NCI-H2107 treated with DMSO at 0.1 percent for 48 hours (cell line): ENCODE results near the gene IFNAR1.

Experiments used
- DNase-seq: peaks from one replicate; lab custom pipeline; 2025; ENCODE audit not compliant: unreplicated experiment; lab: John Stamatoyannopoulos, UW

Gene IFNAR1

DNA sequence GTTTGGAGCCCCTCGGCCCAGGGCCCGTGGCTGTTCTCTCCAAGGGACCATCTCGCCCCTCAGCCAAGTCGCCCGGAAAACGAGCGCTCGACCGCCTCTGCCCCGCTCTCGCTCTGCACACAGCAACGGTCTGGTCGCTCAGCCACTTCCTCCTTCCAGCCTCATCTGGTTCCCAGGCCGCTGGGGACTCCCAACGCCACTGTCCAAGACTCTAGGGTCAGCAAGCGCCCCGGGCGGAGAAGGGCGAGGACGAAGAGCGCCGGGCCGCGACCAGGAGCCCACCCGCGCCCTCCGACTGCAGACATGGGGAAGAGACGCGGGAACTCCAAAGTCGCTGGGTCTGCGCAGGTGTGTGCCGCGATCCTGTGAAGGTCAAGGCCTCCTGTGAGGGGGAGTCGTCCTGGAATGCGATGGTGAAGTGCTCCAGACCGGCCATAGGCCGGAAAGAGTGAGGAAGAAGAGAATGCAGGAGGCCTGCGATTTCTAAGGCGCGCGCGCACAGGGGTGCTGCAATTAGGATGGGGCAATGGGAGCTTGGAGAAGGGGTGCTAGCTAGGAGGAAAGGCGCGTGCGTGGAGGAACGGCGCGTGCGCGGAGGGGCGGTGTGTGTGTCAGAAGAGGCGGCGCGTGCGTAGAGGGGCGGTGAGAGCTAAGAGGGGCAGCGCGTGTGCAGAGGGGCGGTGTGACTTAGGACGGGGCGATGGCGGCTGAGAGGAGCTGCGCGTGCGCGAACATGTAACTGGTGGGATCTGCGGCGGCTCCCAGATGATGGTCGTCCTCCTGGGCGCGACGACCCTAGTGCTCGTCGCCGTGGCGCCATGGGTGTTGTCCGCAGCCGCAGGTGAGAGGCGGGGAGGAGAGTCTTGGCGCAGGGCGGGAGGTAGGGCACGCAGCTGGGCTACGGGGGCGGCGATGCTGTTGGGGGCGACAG is at the start of gene IFNAR1:
IFNAR1 (plus strand) TSS at position 680 of the 931 bp plus-strand sequence; CDS start at position 766, 86 bp downstream.
- DNase-seq, result peak; percentile 99

DNA sequence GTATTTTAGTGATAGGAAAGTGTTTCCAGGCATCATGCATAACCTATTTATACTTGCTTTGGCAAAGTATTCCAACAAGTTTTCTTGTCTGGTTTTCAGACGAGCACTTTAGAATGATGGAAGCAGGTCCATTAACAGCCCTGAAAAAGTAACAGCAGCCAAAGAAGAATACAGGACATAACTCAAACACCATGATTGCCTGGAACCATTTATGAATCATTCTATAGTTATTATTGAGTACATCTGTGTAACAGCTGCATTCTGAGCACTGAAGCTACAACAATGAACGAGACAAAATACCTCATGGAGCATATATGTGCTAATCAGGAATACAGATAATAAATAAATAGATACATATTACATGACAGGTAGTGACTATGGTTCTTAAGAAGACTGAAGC is 46.0 kb upstream of the IFNAR1 start:
- no peak for DNase-seq

DNA sequence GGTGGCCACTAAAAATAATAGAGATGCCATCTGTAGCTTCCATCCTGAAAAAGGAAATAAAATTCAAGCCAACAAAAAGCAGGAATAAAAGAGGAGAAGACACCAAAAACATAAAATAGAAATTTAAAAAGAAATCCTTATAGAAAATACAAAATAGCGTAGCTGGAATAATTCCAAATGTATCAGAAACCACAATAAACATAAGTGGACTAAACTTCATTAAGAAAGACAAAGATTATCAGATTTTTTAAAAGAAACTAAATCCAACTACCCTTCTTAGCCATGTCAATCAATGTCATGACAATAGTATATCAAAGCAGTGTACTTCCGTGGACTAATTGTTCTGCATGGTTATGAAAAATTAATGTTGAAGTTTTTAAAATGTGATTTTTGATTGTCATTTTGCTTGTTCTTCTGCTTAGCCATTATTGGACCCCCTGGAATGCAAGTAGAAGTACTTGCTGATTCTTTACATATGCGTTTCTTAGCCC is 45.4 kb upstream of the IFNAR1 start:
- no peak for DNase-seq

DNA sequence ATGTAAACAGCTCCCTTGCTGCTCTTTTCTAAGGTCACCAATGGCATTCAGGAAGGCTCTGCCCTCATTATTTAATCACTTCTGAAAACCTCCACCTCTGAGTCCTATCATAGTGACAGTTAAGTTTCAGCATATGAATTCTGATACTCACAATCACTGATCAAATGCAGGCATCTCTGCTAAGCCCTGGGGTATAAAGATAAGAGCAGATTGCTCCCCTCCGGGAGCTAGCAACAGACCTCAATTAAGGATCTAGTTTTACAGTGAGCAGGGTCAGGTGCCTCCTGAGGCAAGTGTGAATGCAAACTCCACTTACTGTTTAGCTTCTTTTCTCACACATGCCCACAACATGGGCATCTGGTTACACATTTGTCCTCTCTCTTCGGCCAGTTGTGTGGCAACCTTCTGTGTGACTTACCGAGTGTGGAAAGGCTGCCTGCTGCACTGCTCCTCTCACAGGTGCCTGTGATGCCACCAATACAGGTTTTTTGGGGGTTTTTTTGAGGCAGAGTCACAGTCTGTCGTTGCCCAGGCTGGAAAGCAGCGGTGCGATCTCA is 43.6 kb upstream of the IFNAR1 start:
- peak; percentile 43 for DNase-seq

DNA sequence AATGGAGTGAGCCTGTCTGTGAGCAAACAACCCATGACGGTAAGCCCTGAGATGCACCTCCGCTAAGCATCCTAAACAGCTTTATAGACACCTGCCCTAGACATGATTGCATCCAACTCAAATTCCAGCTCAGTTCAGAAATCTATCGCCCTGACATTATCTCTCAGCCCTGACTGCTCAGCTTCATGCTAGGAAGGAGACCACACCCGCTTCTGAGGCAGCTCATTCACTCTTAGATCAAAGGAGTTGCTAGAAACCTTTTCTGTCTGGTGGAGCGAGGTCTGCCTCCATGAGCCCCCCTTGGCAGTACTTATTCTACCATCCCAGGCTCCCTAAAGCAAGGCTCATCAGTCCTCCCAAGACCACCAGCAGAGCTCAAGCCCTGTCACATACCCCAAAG is 41.6 kb upstream of the IFNAR1 start:
- no peak for DNase-seq

DNA sequence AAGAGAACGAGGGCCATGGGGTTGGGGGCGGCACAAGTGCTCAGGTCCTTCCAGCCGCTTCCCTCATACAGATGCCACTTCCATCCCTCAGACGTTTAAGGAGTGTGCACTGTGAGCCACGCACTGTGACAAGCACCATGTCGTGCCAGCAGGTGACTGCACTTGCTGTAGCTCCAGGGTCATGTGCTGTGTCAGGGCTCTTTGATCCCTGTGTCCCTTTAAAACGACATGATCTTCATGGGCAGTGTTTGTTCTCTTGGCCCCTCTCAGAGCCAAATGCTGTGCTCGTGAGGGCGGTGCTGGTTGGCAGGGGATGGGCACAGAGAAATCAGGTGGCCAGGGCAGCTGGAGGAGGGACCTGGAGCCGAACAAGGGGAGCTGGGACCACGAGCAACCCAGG is 38.7 kb upstream of the IFNAR1 start:
- DNase-seq, result no peak

DNA sequence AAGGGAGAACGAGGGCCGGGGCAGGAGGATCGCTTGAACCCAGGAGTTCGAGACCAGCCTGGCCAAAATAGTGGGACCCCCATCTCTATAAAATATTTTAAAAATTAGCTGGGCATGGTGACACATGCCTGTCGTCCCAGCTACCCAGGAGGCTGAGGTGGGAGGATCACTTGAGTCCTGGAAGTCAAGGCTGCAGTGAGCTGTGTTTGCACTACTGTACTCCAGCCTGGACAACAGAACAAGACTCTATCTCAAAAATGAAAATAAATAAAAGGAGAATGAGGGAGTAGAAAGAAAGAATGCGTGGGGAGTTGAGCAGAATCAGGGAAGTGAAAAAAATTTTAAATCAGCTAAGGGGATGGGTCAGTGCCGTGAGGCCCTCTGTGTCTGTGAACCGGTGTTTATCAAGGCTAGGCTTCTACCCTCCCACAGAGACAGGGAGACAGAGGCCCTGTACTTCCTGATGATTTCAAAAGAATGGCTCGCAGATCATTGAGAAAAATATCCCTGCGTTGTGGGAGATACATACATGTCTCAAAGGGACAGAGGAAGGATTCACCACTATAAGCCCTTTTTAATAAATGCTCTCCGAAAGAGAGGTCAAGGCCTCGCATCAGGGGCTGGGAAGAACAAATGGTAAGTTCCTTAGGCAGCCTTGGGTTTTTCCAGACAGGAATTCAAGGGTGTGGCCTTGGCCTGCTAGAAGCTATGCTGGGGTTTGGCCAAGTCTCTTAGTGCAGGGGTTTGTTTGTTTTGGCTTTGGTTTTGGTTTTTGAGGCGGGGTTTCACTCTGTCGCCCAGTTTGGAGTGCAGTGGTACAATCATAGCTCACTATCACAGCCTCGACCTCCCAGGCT is 37.9 kb upstream of the IFNAR1 start:
- DNase-seq, result no peak

DNA sequence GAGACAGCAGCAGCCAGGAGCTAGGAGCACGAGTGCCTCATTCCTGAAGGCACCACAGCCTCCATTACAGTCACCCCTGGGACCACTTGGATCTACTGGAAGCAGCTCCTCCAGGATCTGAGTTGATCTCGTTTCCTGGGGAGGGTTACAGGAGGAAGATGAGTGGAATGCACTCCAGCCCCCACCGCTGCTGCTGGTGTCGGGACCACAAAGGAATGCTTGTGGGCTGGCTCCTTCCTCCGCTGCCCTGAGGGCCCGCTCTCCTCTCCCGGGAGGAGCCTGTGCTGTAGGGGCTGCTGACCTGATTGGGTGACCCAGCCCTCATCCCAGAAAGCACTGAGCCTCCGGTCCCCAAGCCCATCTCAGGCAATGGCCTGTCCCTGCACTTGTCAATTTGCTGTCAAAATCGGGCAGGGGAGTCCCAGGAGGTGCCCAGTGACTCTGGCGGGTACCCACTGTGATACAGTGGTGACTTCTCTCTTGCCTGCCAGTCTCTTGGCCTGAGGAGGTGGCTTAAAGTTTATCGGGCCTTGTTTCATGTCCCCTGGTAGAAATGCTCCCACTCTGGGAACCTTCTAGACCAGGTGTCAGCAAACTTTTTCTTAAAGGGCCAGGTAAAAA is 35.5 kb upstream of the IFNAR1 start:
- no peak for DNase-seq

DNA sequence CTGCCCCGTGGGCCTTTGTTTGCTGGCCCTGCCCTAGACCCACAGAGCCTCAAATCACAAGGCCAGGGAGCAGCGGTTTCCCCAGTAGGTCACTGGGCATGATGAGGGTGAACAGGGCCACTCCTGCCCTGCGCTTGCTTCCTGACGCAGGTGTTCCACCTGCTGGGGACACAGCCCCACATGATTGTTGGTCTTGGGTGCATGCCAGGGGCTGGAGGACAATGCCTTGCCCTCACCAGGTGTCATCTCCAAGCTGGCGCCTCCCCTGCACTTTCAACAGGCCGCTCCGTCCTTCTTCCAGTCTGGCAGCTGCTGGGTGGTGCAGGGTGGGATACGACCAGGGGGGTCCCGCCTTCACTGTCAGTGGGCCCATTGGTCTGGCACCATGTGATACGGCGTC is 34.3 kb upstream of the IFNAR1 start:
- no peak for DNase-seq

DNA sequence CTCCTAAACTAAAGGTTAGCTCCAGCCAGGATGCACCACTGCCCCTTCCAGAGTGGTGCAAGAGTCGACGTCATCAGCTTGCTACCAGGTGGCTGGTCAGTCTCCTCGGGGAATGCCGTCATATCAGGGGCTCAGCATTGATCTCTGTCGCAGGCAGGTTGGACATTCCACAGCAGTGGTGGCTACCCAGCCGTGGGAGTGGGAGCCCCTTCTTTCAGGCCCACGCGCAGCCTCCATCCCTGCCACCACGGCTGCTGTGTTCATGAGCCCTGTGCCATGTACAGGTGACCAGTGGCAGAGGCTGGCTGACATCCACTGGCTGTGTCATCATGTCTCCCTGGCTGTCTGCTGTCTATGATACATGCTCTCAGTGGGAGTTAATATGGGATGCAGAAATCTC is 33.1 kb upstream of the IFNAR1 start:
- no peak for DNase-seq

DNA sequence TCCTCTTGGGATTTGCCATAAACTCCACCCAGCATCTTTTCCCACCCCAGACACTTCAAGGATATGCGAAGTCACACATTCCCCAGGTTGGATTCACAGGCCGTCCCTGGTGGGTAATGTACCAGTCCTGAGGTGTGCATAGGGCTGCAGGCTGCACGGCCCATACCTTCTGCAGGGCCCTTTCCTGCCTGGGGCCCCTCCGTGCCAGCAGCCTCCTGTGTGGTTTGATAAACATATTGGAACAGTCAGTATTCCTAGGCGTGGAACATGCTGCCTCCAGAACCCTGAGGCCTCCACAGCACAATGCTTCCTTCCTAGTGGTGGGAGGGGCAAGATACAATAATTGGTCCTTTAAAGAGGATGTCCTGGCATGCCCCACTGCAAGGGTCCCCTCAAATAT is 32.0 kb upstream of the IFNAR1 start:
- DNase-seq, result no peak

DNA sequence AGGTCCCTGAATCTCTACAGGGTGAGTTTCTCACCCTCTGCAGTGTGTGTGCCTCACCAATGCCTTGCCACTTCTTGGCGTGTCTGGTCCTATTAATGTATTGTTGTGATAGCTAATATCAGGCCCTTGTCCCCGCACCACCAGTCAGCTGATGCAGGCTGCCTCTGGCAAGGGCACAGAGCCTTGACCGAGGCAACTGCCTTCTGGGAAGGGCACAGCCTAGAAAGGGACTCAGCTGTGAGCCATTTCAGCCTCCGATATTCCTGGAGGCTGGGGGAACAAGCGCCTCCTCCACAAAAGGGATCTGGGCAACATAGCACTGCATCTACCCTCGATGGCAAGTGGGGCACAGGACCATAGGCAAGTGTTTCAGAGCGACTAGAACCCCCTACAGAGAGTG is 31.6 kb upstream of the IFNAR1 start:
- no peak for DNase-seq

DNA sequence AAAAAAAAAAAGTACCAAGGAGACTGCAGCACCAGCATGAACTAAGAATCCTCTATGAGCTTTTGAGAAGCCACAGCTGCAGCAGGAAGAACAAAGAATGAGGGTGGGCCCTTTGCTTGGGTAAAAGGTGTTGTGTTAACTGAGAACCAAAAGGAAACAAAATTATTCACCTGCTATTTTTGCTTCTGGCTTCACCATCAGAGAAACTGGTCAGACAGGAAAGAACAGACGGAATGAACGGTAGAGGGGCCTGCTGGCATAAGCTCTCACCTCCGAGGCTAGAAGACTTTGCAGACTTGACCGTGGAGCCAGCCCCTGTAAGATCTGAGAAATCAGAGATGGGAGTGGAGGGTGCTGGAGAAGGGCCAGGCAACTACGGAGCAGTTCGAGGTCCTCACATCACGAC is 31.0 kb upstream of the IFNAR1 start:
- no peak for DNase-seq

DNA sequence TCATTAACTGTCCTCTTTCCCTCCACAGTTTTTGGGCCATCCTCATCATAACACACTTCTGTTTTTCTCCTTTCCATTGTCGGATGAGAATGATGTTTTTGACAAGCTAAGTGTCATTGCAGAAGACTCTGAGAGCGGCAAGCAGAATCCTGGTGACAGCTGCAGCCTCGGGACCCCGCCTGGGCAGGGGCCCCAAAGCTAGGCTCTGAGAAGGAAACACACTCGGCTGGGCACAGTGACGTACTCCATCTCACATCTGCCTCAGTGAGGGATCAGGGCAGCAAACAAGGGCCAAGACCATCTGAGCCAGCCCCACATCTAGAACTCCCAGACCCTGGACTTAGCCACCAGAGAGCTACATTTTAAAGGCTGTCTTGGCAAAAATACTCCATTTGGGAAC is 28.6 kb upstream of the IFNAR1 start:
- no peak for DNase-seq

DNA sequence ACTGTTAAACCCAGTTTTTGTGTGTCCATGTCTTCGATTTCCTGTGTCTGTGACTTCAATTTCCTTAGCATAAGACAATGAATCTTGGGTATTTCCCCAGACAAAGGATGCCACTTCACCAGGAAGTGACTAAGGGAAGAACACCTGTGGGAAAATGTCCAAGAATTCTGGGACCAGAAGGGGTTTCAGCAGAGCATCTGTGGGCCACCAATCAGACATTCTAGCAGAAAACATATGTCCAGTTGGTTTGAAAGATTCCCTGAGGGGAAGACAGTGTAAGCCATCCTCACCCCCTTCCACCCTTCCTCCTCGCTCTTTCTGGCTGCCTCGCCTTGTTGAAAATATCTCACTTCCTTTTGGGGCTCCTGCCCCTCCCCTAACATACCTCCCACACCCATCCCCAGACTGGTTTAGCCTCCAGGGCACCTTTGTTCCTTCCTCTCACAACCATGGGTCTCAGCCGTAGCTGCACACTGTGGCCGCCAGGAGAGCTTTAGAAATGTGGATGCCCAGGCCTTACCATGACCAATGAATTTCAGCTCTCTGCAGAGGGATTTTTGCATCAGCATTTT is 25.5 kb upstream of the IFNAR1 start:
- DNase-seq, result no peak

DNA sequence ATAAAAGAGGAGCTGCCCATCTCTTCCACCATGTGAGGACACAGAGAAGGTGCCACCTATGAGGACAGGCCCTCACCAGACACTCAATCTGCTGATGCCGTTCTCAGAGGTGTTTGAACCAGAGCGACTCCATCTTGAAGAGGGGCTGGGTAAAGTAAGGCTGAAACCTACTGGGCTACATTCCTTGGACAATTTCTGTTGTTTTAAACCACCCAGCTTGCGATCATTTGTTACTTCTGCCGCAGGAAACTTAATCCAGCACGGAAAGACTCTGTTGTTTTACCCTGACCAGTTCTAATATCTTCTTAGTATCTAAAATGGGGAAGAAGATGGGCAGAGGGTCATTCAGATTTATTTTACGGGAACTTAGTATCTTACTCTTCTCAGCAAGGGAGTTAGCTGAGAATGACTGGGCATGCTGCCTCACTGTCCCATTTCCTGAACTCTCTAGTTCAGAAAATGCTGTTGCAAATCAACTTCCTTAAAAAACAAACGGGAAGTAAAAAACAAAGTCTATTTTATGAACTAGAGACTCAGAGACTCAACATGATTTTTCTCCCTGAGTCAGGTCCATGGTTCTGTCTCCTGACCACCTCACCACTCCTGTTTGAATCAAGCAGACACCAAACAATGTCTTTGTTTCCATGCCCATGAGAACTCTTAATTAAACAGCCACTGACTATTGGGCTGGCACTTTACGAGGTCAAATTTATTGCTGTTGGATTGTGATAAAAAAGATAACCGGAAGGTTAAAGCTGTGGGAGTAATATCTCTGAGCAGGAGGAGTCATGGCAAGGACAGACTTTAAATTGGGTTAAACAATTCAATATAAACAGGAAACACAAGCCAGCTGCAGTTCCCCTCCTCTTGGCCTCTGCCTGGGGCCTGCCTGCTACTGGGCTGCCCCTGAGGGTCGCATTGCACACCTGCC is 23.8 kb upstream of the IFNAR1 start:
- no peak for DNase-seq

DNA sequence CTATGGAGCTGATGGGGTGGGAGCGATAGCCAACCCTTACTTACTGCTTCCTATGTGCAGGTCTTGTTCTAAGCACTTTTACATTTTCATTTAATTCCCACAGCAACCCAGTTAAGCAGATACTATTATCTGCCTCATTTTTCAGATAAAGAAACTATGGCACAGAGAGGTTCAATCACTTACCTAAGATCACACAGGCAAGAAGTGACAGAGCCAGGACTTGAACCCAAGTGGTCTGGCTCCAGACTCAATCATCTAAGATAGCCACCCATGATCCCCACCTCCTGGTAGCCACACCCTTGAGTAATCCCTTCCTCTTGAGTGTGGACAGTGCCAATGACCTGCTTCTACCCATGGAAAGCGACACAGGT is 23.2 kb upstream of the IFNAR1 start:
- DNase-seq, result no peak

DNA sequence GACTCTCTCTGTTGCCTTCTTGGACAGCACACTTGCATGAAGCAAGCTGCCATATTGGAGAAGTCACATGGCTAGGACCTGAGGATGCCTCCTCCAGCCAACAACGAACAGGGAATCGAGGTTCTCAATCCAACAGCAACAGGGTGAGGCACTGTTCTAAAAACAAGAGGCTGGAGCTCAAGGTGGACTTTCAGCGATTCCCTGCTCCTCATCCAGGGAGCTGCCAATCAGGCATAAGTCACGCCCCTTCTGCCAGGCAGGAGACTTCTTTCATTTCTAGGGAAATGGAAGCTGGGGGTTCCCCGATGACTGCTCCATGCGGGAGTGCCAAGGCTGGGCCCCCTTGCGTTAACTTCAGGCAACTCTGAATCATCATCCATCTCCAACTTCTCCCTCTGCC is 22.7 kb upstream of the IFNAR1 start:
- no peak for DNase-seq

DNA sequence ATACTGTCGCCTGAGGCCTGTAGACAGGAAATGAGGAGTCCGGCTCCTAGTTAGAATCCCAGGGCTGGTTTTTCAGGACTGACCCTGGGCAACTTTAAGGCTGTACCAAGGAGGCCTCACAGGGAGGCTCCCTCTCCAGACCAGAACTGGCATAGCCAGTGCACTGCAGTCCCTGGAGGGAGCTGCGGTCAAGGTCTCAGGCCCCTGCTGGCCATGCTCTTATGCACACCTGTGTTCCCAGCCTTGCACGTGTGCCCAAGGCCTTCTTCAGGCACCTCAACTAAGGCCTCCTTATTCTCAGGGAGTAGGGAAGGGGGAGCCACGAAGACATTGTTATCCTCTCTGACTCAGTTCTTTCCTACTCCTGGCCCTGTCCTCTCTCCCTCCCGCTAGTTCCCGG is 22.0 kb upstream of the IFNAR1 start:
- DNase-seq, result no peak

DNA sequence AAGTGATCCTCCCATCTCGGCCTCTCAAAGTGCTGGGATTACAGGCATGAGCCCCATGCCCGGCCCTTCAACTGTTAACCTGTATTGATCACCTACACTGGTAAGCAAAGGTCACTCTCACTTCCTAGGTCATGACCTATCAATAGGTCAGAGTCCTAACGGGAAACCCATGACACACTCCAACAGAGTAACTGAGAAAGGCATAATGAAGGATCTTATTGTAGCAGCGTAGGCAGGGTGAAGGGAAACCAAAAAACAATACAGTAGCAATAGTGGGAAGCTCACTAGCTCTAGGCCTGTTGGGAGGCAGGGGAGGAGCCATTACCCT is 19.5 kb upstream of the IFNAR1 start:
- DNase-seq, result no peak
